Mononuclear cell (primary cell): ENCODE results near the gene CERS6. TPM values are rescaled to one million over a fixed set of nuclear protein-coding genes. Genes with fewer than 3 reads are reported as not detected.

ENCODE experiments used
- H3K27me3 ChIP-seq: 2 replicates; pipeline ENCODE4 v1.6.0; 2011; ENCODE audit warnings: low read length, control low read depth; ENCODE audit not compliant: insufficient read depth
- H3K4me1 ChIP-seq: 2 replicates; pipeline ENCODE4 v1.5.1; 2011; ENCODE audit warnings: mild to moderate bottlenecking, low read length, control low read depth; ENCODE audit not compliant: insufficient read depth
- H3K4me3 ChIP-seq: 2 replicates; pipeline ENCODE4 v1.5.1; 2011; ENCODE audit warnings: mild to moderate bottlenecking, low read length, moderate library complexity
- H3K9me3 ChIP-seq: 2 replicates; pipeline ENCODE4 v1.5.1; 2011; ENCODE audit warnings: low read depth, mild to moderate bottlenecking, control low read depth, low read length
- total RNA-seq: library from RNA; depleted of rRNA; stranded (reverse); fragments of >200 nt; gene quantifications from one replicate; pipeline ENCODE4 v1.2.3, GENCODE V29; 2012

CERS6 gene
- total RNA-seq, 1 donor = 28.2 TPM

- H3K4me1 ChIP-seq = peaks cover 17% of the 10 kb centered on the region
- H3K9me3 ChIP-seq = peaks cover 13% of the 10 kb centered on the region
- H3K27me3 ChIP-seq = no peaks in the 10 kb centered on the region
- no peak overlapping the region for H3K4me3 ChIP-seq
Measured at GRCh38 chr2:168538133-168538532, 82.1 kb downstream of the CERS6 start.

DNA sequence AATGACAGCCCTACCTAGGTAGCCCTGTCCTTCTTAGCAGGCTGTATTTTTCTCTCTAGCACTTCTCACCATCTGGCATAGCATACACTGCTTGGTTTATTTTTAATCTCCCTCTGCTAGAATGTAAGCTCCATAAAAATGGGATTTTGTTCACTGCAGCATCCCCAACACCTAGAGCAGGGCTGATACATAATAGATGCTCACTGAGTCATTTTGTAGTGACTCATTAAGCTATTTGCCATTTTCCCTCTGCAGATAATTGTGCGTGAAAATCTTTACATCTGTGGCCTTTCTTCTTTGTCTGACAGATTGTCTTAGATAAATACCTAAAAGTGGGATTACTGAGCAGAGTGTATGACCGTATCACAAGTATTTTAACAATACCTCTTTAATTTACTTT, 82.5 kb downstream of the CERS6 start:
- Histone ChIP-seq H3K4me1 (peaks cover 13% of the 10 kb centered on the region), H3K4me3 (no peak overlapping the region), H3K9me3 (peaks cover 13% of the 10 kb centered on the region), H3K27me3 (no peaks in the 10 kb centered on the region)

DNA sequence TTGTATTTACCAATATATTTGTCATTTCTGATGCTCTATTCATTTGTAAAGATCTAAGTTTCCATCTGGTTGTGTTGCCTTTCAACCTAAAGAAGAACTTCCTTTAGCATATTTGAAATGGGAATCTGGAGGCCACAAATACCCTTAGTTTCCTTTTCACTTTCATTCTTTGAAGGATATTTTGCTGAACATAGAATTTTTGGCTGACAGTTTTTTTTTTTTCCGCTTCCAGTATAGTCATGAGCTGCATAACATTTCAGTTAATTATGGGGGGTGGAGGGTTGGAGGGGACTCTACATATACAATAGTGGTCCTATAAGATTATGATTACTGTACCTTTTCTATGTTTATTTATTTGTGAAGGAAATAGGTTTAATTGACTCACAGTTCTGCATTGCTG, 83.9 kb downstream of the CERS6 start:
- peaks cover 13% of the 10 kb centered on the region for H3K9me3 ChIP-seq
- no peaks in the 10 kb centered on the region for H3K27me3 ChIP-seq
- H3K4me1 ChIP-seq = peaks cover 10% of the 10 kb centered on the region
- no peak overlapping the region for H3K4me3 ChIP-seq

DNA sequence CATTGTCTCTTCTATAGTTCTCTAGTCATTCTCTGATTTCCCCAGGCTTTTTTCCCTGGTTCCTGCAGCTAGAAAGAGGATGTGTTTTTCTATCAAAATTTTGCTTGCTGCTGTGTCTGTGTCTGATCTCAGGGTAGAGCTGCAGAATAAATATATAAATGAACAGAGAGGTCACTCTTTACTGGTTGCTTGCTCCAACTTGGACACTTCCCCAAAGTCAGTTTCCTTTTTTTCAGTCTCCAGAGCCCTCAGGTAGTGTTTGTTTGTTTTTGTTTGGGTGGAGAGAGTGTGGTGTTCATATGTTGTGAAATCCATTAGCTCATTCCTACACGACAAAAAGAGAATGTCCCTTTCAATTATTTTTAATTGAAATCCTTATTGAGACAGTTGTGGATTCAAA, 85.8 kb downstream of the CERS6 start:
- H3K4me1 ChIP-seq = peaks cover 19% of the 10 kb centered on the region
- H3K9me3 ChIP-seq = peaks cover 13% of the 10 kb centered on the region
- no peaks in the 10 kb centered on the region for H3K27me3 ChIP-seq
- H3K4me3 ChIP-seq = no peak overlapping the region

DNA sequence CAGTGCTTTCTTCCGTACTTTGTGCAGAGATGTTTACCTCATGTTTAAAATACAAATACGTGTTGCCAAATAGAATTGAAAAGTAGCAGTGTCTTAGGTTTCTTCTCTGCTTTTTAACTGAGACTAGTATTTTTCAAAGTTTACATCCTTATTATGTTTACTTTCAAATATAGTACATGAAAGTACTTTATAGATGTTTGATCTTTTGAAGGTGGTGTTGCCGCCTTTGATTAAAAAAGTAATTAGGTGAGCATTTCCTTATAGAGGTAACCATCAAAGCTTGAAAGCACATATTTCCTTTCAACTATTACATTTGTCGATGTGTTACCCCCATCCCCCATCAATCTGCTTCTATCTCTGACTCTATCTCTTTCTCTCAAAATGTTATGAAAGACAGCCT, 87.0 kb downstream of the CERS6 start:
- Histone ChIP-seq H3K4me1 (peaks cover 19% of the 10 kb centered on the region), H3K9me3 (peaks cover 13% of the 10 kb centered on the region), H3K4me3 (no peak overlapping the region), H3K27me3 (no peaks in the 10 kb centered on the region)

DNA sequence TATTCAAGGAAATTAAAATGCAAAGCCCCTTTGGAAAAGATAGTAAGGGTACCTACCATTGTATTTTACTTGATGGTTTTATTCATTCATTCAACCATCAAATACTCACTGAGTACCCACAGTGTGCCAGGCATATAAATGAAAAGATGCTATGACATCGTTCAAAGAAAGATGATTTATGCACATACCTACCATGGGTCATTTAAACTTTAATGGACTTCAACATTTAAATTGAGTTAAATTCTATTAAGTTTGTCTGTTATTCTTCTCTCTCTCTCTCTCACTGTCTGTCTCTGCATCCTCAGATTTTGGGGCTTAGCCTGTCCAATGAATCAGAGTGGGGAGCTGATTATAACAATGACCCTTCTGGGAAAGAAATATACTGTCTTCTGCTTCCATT, 87.9 kb downstream of the CERS6 start:
- H3K27me3 ChIP-seq = no peaks in the 10 kb centered on the region
- peaks cover 19% of the 10 kb centered on the region for H3K4me1 ChIP-seq
- peaks cover 13% of the 10 kb centered on the region for H3K9me3 ChIP-seq
- H3K4me3 ChIP-seq = no peak overlapping the region

DNA sequence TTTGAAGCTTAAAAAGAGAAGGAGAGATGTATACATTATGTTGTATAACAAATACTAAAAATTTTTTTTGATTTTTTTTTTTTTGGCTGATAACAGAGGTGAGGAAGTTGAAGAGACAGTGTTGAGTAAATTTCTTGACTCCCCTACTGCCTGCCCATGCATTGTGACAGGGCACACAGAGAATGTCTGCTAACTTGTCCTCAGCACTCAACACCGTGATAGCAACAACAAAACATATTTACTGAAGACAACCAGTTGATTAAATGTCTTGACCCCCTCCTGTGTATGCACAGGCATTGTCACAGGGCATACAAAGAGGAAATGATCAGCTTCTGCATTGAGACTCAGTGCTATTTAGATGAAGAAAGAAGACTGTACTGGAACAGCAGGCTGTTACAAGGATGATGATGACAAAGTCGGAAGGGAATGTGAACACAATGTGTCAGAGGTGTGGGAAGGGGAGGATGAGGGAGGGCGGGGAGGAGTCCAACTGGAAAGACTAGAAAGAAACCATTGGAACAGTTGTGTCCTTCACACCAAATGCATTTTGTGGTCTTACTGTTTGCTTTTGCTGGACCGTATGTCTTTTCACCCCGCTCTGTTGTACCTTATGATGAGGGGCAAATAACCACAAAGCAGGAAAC, 89.5 kb downstream of the CERS6 start:
- peaks cover 22% of the 10 kb centered on the region for H3K4me1 ChIP-seq
- no peak overlapping the region for H3K4me3 ChIP-seq
- H3K27me3 ChIP-seq = no peaks in the 10 kb centered on the region
- H3K9me3 ChIP-seq = peaks cover under 1% of the 10 kb centered on the region

GRCh38 chr2:168550670-168551069, 94.6 kb downstream of the CERS6 start:
- peaks cover 22% of the 10 kb centered on the region for H3K4me1 ChIP-seq
- H3K27me3 ChIP-seq = no peaks in the 10 kb centered on the region
- H3K9me3 ChIP-seq = no peaks in the 10 kb centered on the region
- no peak overlapping the region for H3K4me3 ChIP-seq

DNA sequence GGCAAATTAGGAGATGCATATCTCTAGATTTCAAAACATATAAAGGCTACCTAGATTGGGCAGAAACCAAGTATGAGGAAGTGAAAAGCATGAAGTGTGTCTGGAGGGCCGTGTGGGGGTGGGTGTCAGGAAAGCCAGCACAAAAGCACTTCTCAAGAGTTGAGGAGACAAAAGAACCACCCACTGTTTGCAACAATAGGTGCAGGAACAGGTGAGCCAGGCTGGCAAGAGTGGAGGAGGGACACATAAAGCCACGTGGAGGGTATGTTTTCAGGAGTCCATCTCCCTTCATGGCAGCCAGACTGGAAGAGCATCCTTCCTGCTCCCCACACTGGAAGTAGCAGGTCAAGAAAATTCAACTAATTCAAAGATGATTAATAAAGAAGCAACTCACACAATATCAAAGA, 96.4 kb downstream of the CERS6 start:
- no peaks in the 10 kb centered on the region for H3K27me3 ChIP-seq
- H3K4me1 ChIP-seq = peaks cover 16% of the 10 kb centered on the region
- H3K9me3 ChIP-seq = no peaks in the 10 kb centered on the region
- no peak overlapping the region for H3K4me3 ChIP-seq

GRCh38 chr2:168555283-168555682, 99.2 kb downstream of the CERS6 start:
- Histone ChIP-seq H3K27me3 (no peaks in the 10 kb centered on the region), H3K9me3 (no peaks in the 10 kb centered on the region), H3K4me3 (no peak overlapping the region), H3K4me1 (peaks cover 16% of the 10 kb centered on the region)

- H3K4me3 ChIP-seq = no peak overlapping the region
- no peaks in the 10 kb centered on the region for H3K4me1 ChIP-seq
- no peaks in the 10 kb centered on the region for H3K9me3 ChIP-seq
- H3K27me3 ChIP-seq = no peaks in the 10 kb centered on the region
Measured at GRCh38 chr2:168559187-168559586, 103.1 kb downstream of the CERS6 start.

DNA sequence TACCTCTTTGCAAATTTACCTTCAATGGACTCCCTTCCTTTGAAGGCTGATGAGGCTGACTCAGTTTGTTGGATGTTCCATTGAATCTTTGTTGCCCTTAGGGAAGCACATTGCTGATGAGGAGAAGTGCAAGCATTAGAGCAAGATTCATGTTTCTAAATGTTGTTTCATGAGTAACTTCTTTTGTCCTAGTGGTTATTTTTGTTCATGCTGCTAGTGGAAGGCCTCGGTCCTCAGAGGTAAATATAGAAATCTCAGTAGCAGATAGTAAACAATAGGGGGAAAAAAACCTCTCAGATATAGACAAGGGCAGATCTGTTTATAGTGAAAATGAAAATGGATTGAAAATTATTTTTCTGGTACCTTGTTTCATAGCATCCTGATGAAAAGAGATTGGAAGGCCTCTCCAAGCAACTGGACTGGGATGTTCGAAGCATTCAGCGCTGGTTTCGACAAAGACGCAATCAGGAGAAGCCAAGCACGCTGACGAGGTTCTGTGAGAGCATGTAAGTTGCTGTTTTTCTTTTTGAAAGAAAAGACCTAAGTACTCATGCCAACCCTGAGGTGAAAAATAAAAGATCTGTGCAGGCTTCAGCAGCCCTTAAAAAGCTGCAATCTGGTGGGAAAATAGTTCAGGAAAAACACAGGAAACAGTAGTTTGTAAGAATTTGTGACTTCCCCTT, 104.9 kb downstream of the CERS6 start:
- Histone ChIP-seq H3K27me3 (no peaks in the 10 kb centered on the region), H3K4me1 (no peaks in the 10 kb centered on the region), H3K9me3 (no peaks in the 10 kb centered on the region), H3K4me3 (no peak overlapping the region)

DNA sequence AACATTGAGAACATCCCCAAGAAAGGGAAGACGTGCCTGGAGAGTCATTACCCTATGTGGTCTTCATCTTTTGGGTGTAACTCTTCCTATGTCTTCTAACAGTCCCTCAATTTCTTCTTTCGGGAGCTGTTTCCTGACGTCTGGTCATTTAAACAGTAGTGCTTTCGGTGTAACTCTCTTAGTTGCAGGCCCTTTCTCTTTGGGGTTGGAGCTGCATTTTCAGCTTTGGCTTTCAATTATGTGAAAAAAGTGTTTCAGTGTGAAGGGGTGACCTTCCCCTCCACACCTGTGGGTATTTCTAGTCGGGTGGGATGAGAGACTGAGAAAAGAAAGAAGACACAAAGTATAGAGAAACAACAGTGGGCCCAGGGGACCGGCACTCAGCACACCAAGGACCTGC, 105.9 kb downstream of the CERS6 start:
- no peak overlapping the region for H3K4me3 ChIP-seq
- H3K4me1 ChIP-seq = no peaks in the 10 kb centered on the region
- H3K9me3 ChIP-seq = no peaks in the 10 kb centered on the region
- no peaks in the 10 kb centered on the region for H3K27me3 ChIP-seq

DNA sequence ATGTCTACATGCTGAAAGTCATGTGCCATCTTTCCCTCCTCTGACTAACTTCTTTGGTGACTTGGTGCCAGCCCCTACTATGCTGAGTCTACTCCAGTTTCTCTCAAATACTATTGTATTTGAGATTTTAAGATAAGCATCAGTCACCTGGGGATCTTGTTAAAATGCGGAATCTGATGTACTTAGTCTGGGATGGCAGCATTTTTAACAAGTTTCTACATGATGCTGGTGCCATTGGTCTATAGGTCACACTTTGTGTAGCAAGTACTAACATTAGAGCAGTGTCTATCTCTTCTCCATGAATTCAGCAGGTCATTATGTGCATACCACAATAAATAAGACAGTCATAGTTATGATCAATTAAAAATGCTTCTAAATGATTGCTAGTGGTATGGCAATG, 106.9 kb downstream of the CERS6 start:
- Histone ChIP-seq H3K4me3 (no peak overlapping the region), H3K9me3 (no peaks in the 10 kb centered on the region), H3K4me1 (no peaks in the 10 kb centered on the region), H3K27me3 (no peaks in the 10 kb centered on the region)

DNA sequence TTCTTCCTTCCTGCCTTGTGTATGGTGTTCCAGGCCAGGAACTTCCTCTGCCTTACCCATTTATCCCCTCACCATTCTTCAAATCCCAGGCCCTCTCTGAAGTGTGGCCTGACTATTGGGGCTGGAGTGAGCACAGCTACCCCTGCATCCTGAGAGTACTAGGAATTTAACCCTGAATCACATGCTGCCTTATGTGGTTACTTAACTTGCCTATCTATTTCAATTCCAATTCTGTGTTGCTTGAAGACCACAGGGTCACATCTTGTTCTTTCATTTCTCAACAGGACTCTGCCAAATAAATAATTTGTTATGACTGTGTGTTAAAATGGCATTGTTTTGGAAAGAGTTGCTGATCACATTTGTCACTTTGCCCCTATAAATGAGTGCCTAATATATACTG, 108.6 kb downstream of the CERS6 start:
- no peaks in the 10 kb centered on the region for H3K9me3 ChIP-seq

GRCh38 chr2:168565112-168565511, 109.0 kb downstream of the CERS6 start:
- peaks cover 3% of the 10 kb centered on the region for H3K4me1 ChIP-seq
- no peak overlapping the region for H3K4me3 ChIP-seq
- H3K27me3 ChIP-seq = no peaks in the 10 kb centered on the region
- no peaks in the 10 kb centered on the region for H3K9me3 ChIP-seq

More for the DNA sequence above, 108.6 kb downstream of the CERS6 start:
- Histone ChIP-seq H3K4me1 (no peaks in the 10 kb centered on the region), H3K27me3 (no peaks in the 10 kb centered on the region), H3K4me3 (no peak overlapping the region)
